Measurements from ENCODE around the gene LARGE2.

DNA sequence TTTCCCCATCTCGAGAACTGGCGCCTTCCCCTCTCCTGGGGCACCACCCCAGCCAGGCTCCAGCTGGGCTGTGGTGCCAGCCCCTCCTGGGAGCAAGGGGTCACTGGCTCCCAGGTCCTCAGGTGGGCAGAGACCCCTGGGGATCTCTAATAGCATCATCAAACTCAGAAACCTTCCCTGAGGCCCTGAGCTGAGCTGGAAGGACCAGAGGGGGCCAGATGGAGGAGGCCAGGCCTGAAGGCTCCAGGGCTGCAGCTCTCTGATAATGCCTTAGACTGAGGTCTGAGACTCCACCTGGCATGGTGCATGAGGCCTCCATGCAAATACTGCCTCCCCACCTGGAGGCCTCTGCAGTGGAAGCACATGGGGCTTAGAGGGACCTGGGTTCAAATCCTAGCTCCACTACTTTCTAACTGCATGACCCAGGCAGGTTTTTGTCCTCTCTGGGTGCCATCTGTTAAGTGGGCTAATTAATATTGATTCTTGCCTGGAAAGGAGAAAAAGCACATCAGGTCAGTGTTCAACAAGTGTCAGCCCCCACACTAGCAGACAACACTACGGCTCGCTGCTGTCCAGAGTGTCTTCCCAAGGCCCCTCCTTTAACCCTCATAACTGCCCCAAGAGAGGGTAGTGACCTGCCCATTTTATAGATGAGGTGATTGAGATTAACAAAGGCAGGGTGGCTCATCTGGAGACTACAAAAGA is 35.5 kb upstream of the LARGE2 start:
- TF ChIP-seq, protein P1, sequence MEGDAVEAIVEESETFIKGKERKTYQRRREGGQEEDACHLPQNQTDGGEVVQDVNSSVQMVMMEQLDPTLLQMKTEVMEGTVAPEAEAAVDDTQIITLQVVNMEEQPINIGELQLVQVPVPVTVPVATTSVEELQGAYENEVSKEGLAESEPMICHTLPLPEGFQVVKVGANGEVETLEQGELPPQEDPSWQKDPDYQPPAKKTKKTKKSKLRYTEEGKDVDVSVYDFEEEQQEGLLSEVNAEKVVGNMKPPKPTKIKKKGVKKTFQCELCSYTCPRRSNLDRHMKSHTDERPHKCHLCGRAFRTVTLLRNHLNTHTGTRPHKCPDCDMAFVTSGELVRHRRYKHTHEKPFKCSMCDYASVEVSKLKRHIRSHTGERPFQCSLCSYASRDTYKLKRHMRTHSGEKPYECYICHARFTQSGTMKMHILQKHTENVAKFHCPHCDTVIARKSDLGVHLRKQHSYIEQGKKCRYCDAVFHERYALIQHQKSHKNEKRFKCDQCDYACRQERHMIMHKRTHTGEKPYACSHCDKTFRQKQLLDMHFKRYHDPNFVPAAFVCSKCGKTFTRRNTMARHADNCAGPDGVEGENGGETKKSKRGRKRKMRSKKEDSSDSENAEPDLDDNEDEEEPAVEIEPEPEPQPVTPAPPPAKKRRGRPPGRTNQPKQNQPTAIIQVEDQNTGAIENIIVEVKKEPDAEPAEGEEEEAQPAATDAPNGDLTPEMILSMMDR (IDR thresholded peaks at IDR 0.05; ENCODE audit: low read depth, low read length): no peak
- no peak for TF ChIP-seq POLR2A (IDR thresholded peaks at IDR 0.05; ENCODE audit: extremely low read depth, insufficient read length)

Measured in NB4 (cell line).